Adipocyte (in vitro differentiated cells): ENCODE results near the gene TUBA1B.

Experiments
- DNase-seq: peaks from one replicate; pipeline ENCODE4 v3.0.0-alpha.2; 2015; ENCODE audit warnings: low read depth
- H3K27me3 ChIP-seq: replicated peaks from 2 replicates; pipeline ENCODE4 v1.7.0; 2013; ENCODE audit warnings: mild to moderate bottlenecking, low read length, moderate library complexity; ENCODE audit not compliant: control insufficient read depth, insufficient read depth
- H3K36me3 ChIP-seq: 2 replicates; pipeline ENCODE4 v1.7.0; 2013; ENCODE audit warnings: low read length, mild to moderate bottlenecking, moderate library complexity; ENCODE audit not compliant: control insufficient read depth, insufficient read depth, severe bottlenecking
- H3K4me1 ChIP-seq: 2 replicates; pipeline ENCODE4 v1.7.0; 2013; ENCODE audit warnings: mild to moderate bottlenecking, low read length, moderate library complexity; ENCODE audit not compliant: control insufficient read depth, insufficient read depth
- H3K4me3 ChIP-seq: 2 replicates; pipeline ENCODE4 v1.7.0; 2013; ENCODE audit warnings: mild to moderate bottlenecking, low read length, moderate library complexity
- H3K9ac ChIP-seq: 2 replicates; pipeline ENCODE4 v1.7.0; 2013; ENCODE audit warnings: mild to moderate bottlenecking, low read length, moderate library complexity
- H3K9me3 ChIP-seq: 2 replicates; pipeline ENCODE4 v1.7.0; 2013; ENCODE audit warnings: mild to moderate bottlenecking, low read length, moderate library complexity; ENCODE audit not compliant: control insufficient read depth

TUBA1B gene

GRCh38 chr12:49126852-49127763 lies 4.1 kb downstream of the TUBA1B start:
- Histone ChIP-seq H3K27me3 (no peaks in the 10 kb centered on the region), H3K9me3 (no peaks in the 10 kb centered on the region), H3K4me1 (peaks cover 17% of the 10 kb centered on the region), H3K9ac (no peak overlapping the region), H3K4me3 (no peak overlapping the region), H3K36me3 (peaks cover 28% of the 10 kb centered on the region)
- DNase-seq, result no peak

- no peak overlapping the region for H3K9ac ChIP-seq
- H3K4me3 ChIP-seq, result no peak overlapping the region
- no peaks in the 10 kb centered on the region for H3K36me3 ChIP-seq
- DNase-seq, result peak; percentile 82
- no peaks in the 10 kb centered on the region for H3K9me3 ChIP-seq
- H3K4me1 ChIP-seq, result no peaks in the 10 kb centered on the region
- H3K27me3 ChIP-seq, result no peaks in the 10 kb centered on the region
Measured at GRCh38 chr12:49121047-49121696, 10.0 kb downstream of the TUBA1B start.

GRCh38 chr12:49111206-49111605 lies 20.0 kb downstream of the TUBA1B start:
- H3K4me3 ChIP-seq, result peak overlapping the region; percentile 97

GRCh38 chr12:49110464-49111155 lies 20.6 kb downstream of the TUBA1B start, which contains the start of gene LMBR1L:
TSS of gene LMBR1L (minus strand) at chr12:49110847. CDS start at chr12:49110555, 292 bp downstream.
- Histone ChIP-seq H3K9ac (peak within 1 kb of the TSS; percentile 99), H3K27me3 (no peaks in the 10 kb centered on the region), H3K4me3 (peak within 1 kb of the TSS; percentile 97), H3K36me3 (peaks cover 7% of the 10 kb centered on the region), H3K4me1 (peaks cover 26% of the 10 kb centered on the region), H3K9me3 (no peaks in the 10 kb centered on the region)
- peak; percentile 100 for DNase-seq

More at GRCh38 chr12:49111206-49111605, 20.0 kb downstream of the TUBA1B start:
- Histone ChIP-seq H3K9me3 (no peaks in the 10 kb centered on the region), H3K4me1 (peaks cover 20% of the 10 kb centered on the region), H3K27me3 (no peaks in the 10 kb centered on the region), H3K36me3 (peaks cover 7% of the 10 kb centered on the region), H3K9ac (peak overlapping the region; percentile 99)
- no peak for DNase-seq

GRCh38 chr12:49109641-49110463 lies 21.3 kb downstream of the TUBA1B start:
- Histone ChIP-seq H3K4me3 (peak overlapping the region; percentile 97), H3K9me3 (no peaks in the 10 kb centered on the region), H3K4me1 (peaks cover 30% of the 10 kb centered on the region), H3K36me3 (peaks cover 7% of the 10 kb centered on the region), H3K27me3 (no peaks in the 10 kb centered on the region), H3K9ac (peak overlapping the region; percentile 99)
- peak; percentile 56 for DNase-seq

- Histone ChIP-seq H3K4me1 (peaks cover 30% of the 10 kb centered on the region), H3K9ac (peak overlapping the region; percentile 99), H3K27me3 (no peaks in the 10 kb centered on the region), H3K9me3 (no peaks in the 10 kb centered on the region), H3K36me3 (peaks cover 13% of the 10 kb centered on the region), H3K4me3 (peak overlapping the region; percentile 97)
- DNase-seq, result peak; percentile 56
Measured at GRCh38 chr12:49108958-49109404, 22.2 kb downstream of the TUBA1B start.

- Histone ChIP-seq H3K27me3 (no peaks in the 10 kb centered on the region), H3K4me1 (peaks cover 26% of the 10 kb centered on the region), H3K9me3 (no peaks in the 10 kb centered on the region), H3K9ac (no peak overlapping the region), H3K4me3 (no peak overlapping the region), H3K36me3 (peaks cover 47% of the 10 kb centered on the region)
- no peak for DNase-seq
Measured at GRCh38 chr12:49105504-49106084, 25.6 kb downstream of the TUBA1B start.

GRCh38 chr12:49104822-49105221 lies 26.4 kb downstream of the TUBA1B start:
- H3K4me3 ChIP-seq, result no peak overlapping the region
- H3K4me1 ChIP-seq, result peaks cover 25% of the 10 kb centered on the region
- H3K9me3 ChIP-seq, result no peaks in the 10 kb centered on the region
- H3K36me3 ChIP-seq, result peaks cover 55% of the 10 kb centered on the region
- H3K27me3 ChIP-seq, result no peaks in the 10 kb centered on the region
- no peak overlapping the region for H3K9ac ChIP-seq
- no peak for DNase-seq

- peaks cover under 1% of the 10 kb centered on the region for H3K27me3 ChIP-seq
- H3K9me3 ChIP-seq, result no peaks in the 10 kb centered on the region
- no peak overlapping the region for H3K4me3 ChIP-seq
- no peak overlapping the region for H3K9ac ChIP-seq
- DNase-seq, result no peak
- peaks cover 2% of the 10 kb centered on the region for H3K4me1 ChIP-seq
- peaks cover 70% of the 10 kb centered on the region for H3K36me3 ChIP-seq
Measured at GRCh38 chr12:49100380-49100779, 30.8 kb downstream of the TUBA1B start.

GRCh38 chr12:49098703-49099102 lies 32.5 kb downstream of the TUBA1B start:
- Histone ChIP-seq H3K4me3 (no peak overlapping the region), H3K9me3 (no peaks in the 10 kb centered on the region), H3K36me3 (peaks cover 61% of the 10 kb centered on the region), H3K4me1 (peaks cover 8% of the 10 kb centered on the region), H3K27me3 (peaks cover 14% of the 10 kb centered on the region), H3K9ac (no peak overlapping the region)
- DNase-seq, result no peak
